HEK293T (cell line): Measurements from ENCODE around the gene ERCC6L2.

ENCODE experiments used
- CTCF ChIA-PET: fragments of 350-600 bp; formaldehyde crosslinking; extraction: SDS; loops from one replicate; lab custom pipeline; 2021; ENCODE audit warnings: antibody characterized with exemption, inconsistent platforms; lab: Yijun Ruan, JAX
- POLR2A ChIA-PET: fragments of 350-600 bp; formaldehyde crosslinking; extraction: SDS; loops from one replicate; lab custom pipeline; 2020; ENCODE audit warnings: antibody characterized with exemption, inconsistent platforms; lab: Yijun Ruan, JAX
- DNase-seq: peaks from one replicate; pipeline ENCODE4 v3.0.0; 2012; ENCODE audit warnings: mixed read lengths; ENCODE audit errors: extremely low spot score
- ARNT ChIP-seq: fragments of 450-650 bp; IDR thresholded peaks from 2 replicates; pipeline ENCODE4 v1.6.1; 2017; ENCODE audit warnings: mild to moderate bottlenecking
- BHLHE40 ChIP-seq: fragments of 450-650 bp; IDR thresholded peaks from 2 replicates; pipeline ENCODE4 v1.6.1; 2016; ENCODE audit warnings: mild to moderate bottlenecking, moderate library complexity, borderline replicate concordance
- CTBP1 ChIP-seq: fragments of 450-650 bp; IDR thresholded peaks from 2 replicates; pipeline ENCODE4 v1.6.1; 2016; ENCODE audit warnings: borderline replicate concordance
- ELF4 ChIP-seq: fragments of 450-650 bp; IDR thresholded peaks from 2 replicates; pipeline ENCODE4 v1.6.1; 2017; ENCODE audit warnings: antibody characterized with exemption
- FOXA1 ChIP-seq: fragments of 450-650 bp; IDR thresholded peaks from 2 replicates; pipeline ENCODE4 v1.6.1; 2016; ENCODE audit warnings: mild to moderate bottlenecking
- FOXK2 ChIP-seq: fragments of 450-650 bp; IDR thresholded peaks from 2 replicates; pipeline ENCODE4 v1.6.1; 2016; ENCODE audit warnings: mild to moderate bottlenecking
- FOXM1 ChIP-seq: fragments of 450-650 bp; IDR thresholded peaks from 2 replicates; pipeline ENCODE4 v1.6.1; 2017; ENCODE audit warnings: mild to moderate bottlenecking, borderline replicate concordance
- HDGF ChIP-seq: fragments of 450-650 bp; IDR thresholded peaks from 2 replicates; pipeline ENCODE4 v1.6.1; 2017; ENCODE audit warnings: antibody characterized with exemption, borderline replicate concordance
- L3MBTL2 ChIP-seq: fragments of 450-650 bp; conservative IDR thresholded peaks from 2 replicates; pipeline ENCODE4 v1.6.1; 2016; ENCODE audit warnings: mild to moderate bottlenecking
- LEF1 ChIP-seq: fragments of 450-650 bp; IDR thresholded peaks from 2 replicates; pipeline ENCODE4 v1.6.1; 2017; ENCODE audit warnings: mild to moderate bottlenecking, borderline replicate concordance
- NFRKB ChIP-seq: fragments of 450-650 bp; IDR thresholded peaks from 2 replicates; pipeline ENCODE4 v1.6.1; 2016; ENCODE audit warnings: mild to moderate bottlenecking, moderate library complexity
- PKNOX1 ChIP-seq: fragments of 450-650 bp; IDR thresholded peaks from 2 replicates; pipeline ENCODE4 v1.6.1; 2016
- SP1 ChIP-seq: fragments of 450-650 bp; IDR thresholded peaks from 2 replicates; pipeline ENCODE4 v1.6.1; 2017
- SUZ12 ChIP-seq: fragments of 450-650 bp; IDR thresholded peaks from 2 replicates; pipeline ENCODE4 v1.6.1; 2016; ENCODE audit warnings: mild to moderate bottlenecking
- TARDBP ChIP-seq: fragments of 450-650 bp; IDR thresholded peaks from 2 replicates; pipeline ENCODE4 v1.6.1; 2016
- ZNF384 ChIP-seq: fragments of 450-650 bp; IDR thresholded peaks from 2 replicates; pipeline ENCODE4 v1.6.1; 2016

ERCC6L2 gene

GRCh38 chr9:95962936-95963335 lies 87.4 kb downstream of the ERCC6L2 start:
- DNase-seq = no peak
- ChIA-PET CTCF (no interaction called here), POLR2A (no interaction called here)
- TF ChIP-seq LEF1 (no peak), FOXM1 (no peak), ARNT (no peak), FOXA1 (no peak), L3MBTL2 (no peak), SUZ12 (no peak), HDGF (no peak), NFRKB (no peak), SP1 (no peak), CTBP1 (no peak), ELF4 (no peak), PKNOX1 (no peak), BHLHE40 (no peak), ZNF384 (no peak), FOXK2 (no peak), TARDBP (no peak)

- TF ChIP-seq HDGF = no peak
- no peak for TF ChIP-seq L3MBTL2
- no peak for TF ChIP-seq CTBP1
- TF ChIP-seq NFRKB = no peak
- TF ChIP-seq PKNOX1 = no peak
- no peak for TF ChIP-seq LEF1
- no peak for TF ChIP-seq FOXK2
- TF ChIP-seq ZNF384 = no peak
- no peak for TF ChIP-seq ARNT
- TF ChIP-seq FOXA1 = no peak
- TF ChIP-seq SUZ12 = no peak
- TF ChIP-seq ELF4 = no peak
- TF ChIP-seq SP1 = no peak
- no peak for TF ChIP-seq TARDBP
- ChIA-PET POLR2A (no interaction called here), CTCF (no interaction called here)
- no peak for DNase-seq
These were observed 88.2 kb downstream of the ERCC6L2 start for GRCh38 chr9:95963659-95964058.

GRCh38 chr9:95966306-95966705 lies 90.8 kb downstream of the ERCC6L2 start:
- no peak for TF ChIP-seq LEF1
- no peak for TF ChIP-seq FOXA1
- TF ChIP-seq HDGF = no peak
- DNase-seq = no peak
- POLR2A ChIA-PET = no interaction called here
- CTCF ChIA-PET = no interaction called here

GRCh38 chr9:95970317-95970716 lies 94.8 kb downstream of the ERCC6L2 start:
- DNase-seq = no peak
- ChIA-PET POLR2A (no interaction called here), CTCF (no interaction called here)
- TF ChIP-seq HDGF (no peak), SUZ12 (no peak), ARNT (no peak), ELF4 (no peak), BHLHE40 (no peak), FOXM1 (no peak), TARDBP (no peak), L3MBTL2 (no peak), CTBP1 (no peak), PKNOX1 (no peak), ZNF384 (no peak), NFRKB (no peak), SP1 (no peak), LEF1 (no peak)

GRCh38 chr9:95971815-95972214 lies 96.3 kb downstream of the ERCC6L2 start:
- TF ChIP-seq CTBP1 = no peak
- POLR2A ChIA-PET = no interaction called here
- no peak for DNase-seq
- CTCF ChIA-PET = no interaction called here

- TF ChIP-seq LEF1 = no peak
- ChIA-PET POLR2A (no interaction called here), CTCF (no interaction called here)
- no peak for DNase-seq
These were observed 98.9 kb downstream of the ERCC6L2 start for GRCh38 chr9:95974389-95974788.

GRCh38 chr9:95977371-95977770 lies 101.9 kb downstream of the ERCC6L2 start:
- no peak for DNase-seq
- ChIA-PET CTCF (no interaction called here), POLR2A (no interaction called here)
- no peak for TF ChIP-seq L3MBTL2
- TF ChIP-seq TARDBP = no peak
- no peak for TF ChIP-seq LEF1
- TF ChIP-seq FOXA1 = no peak
- TF ChIP-seq PKNOX1 = no peak
- no peak for TF ChIP-seq BHLHE40
- no peak for TF ChIP-seq FOXM1
- TF ChIP-seq ZNF384 = no peak
- no peak for TF ChIP-seq HDGF
